Measurements from ENCODE around the gene MXRA7. TPM values are rescaled to one million over a fixed set of nuclear protein-coding genes. Genes with fewer than 3 reads are reported as not detected.
A peak's percentile ranks its signal among the peaks of the same experiment; 100 is the strongest.

The MXRA7 gene
- polyA plus RNA-seq, 1 of the 3 experiments (the other 2 are of a cell fraction), result 154 TPM

DNA sequence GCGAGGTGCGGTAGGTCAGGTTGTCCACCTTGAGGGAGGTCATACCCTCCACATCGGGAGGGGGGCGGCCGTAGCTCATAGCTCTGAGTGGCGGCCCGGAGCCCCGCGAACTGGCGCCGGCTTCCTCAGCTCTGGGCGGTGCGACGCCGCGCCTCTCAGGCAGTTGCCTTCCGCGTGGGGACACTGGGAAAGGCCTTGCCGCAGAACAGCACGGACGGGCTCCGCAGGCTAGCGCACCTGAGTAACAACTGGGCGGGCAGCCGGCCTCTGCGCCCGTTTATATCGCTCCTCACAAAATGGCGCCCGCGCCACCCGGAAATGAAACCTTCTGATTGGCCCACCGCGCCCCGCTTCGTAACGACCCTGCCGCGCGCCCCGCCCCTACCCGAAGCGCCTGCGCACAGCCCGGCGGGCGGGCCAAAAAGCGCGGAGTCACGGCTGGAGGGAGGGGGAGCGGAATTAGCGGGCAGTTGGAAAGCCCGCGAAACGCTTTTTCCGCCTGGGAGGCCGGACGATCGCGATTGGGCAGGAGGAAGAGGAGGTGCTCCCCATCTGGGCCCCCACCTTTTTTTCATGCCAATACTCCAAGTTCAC lies 26.4 kb upstream of the MXRA7 start, which contains the start of gene SRSF2 (continued):
- TF ChIP-seq, protein P1, sequence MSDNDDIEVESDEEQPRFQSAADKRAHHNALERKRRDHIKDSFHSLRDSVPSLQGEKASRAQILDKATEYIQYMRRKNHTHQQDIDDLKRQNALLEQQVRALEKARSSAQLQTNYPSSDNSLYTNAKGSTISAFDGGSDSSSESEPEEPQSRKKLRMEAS (IDR thresholded peaks at IDR 0.05; ENCODE audit: low read depth), result peak; percentile 96
- TF ChIP-seq TCF12 (IDR thresholded peaks at IDR 0.05), result no peak; the same call in 1 of the 2 replicates
- TF ChIP-seq YY1 (IDR thresholded peaks at IDR 0.05; ENCODE audit: low read depth), result peak; percentile 96
- TF ChIP-seq RCOR1 (IDR thresholded peaks at IDR 0.05; ENCODE audit: low read length), result peak; percentile 34; the same call in 1 of the 2 replicates
- TF ChIP-seq TAF1 (IDR thresholded peaks at IDR 0.05; ENCODE audit: borderline replicate concordance, low read depth, low read length), result peak; percentile 99
- TF ChIP-seq, protein P2, sequence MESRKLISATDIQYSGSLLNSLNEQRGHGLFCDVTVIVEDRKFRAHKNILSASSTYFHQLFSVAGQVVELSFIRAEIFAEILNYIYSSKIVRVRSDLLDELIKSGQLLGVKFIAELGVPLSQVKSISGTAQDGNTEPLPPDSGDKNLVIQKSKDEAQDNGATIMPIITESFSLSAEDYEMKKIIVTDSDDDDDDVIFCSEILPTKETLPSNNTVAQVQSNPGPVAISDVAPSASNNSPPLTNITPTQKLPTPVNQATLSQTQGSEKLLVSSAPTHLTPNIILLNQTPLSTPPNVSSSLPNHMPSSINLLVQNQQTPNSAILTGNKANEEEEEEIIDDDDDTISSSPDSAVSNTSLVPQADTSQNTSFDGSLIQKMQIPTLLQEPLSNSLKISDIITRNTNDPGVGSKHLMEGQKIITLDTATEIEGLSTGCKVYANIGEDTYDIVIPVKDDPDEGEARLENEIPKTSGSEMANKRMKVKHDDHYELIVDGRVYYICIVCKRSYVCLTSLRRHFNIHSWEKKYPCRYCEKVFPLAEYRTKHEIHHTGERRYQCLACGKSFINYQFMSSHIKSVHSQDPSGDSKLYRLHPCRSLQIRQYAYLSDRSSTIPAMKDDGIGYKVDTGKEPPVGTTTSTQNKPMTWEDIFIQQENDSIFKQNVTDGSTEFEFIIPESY (IDR thresholded peaks at IDR 0.05; ENCODE audit: borderline replicate concordance, low read depth), result peak; percentile 38
- TF ChIP-seq SIN3A (IDR thresholded peaks at IDR 0.05; ENCODE audit: borderline replicate concordance, low read depth, low read length), result peak; percentile 99; the same call in 1 of the 2 replicates
- TF ChIP-seq, protein P3, sequence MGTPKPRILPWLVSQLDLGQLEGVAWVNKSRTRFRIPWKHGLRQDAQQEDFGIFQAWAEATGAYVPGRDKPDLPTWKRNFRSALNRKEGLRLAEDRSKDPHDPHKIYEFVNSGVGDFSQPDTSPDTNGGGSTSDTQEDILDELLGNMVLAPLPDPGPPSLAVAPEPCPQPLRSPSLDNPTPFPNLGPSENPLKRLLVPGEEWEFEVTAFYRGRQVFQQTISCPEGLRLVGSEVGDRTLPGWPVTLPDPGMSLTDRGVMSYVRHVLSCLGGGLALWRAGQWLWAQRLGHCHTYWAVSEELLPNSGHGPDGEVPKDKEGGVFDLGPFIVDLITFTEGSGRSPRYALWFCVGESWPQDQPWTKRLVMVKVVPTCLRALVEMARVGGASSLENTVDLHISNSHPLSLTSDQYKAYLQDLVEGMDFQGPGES (IDR thresholded peaks at IDR 0.05; ENCODE audit: low read depth, low read length), result peak; percentile 16
- TF ChIP-seq GATA2 (CRISPR knock-in tag; IDR thresholded peaks at IDR 0.05), result no peak
- TF ChIP-seq, protein P4, sequence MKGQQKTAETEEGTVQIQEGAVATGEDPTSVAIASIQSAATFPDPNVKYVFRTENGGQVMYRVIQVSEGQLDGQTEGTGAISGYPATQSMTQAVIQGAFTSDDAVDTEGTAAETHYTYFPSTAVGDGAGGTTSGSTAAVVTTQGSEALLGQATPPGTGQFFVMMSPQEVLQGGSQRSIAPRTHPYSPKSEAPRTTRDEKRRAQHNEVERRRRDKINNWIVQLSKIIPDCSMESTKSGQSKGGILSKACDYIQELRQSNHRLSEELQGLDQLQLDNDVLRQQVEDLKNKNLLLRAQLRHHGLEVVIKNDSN (IDR thresholded peaks at IDR 0.05; ENCODE audit: borderline replicate concordance, low read depth), result no peak
- peak; percentile 85 for TF ChIP-seq GABPA (IDR thresholded peaks at IDR 0.05; ENCODE audit: low read depth)
- TF ChIP-seq FOXM1 (IDR thresholded peaks at IDR 0.05; ENCODE audit: low read depth), result peak; percentile 48; the same call in 1 of the 2 replicates
- TF ChIP-seq TEAD4 (IDR thresholded peaks at IDR 0.05; ENCODE audit: borderline replicate concordance, insufficient read depth), result peak; percentile 84

DNA sequence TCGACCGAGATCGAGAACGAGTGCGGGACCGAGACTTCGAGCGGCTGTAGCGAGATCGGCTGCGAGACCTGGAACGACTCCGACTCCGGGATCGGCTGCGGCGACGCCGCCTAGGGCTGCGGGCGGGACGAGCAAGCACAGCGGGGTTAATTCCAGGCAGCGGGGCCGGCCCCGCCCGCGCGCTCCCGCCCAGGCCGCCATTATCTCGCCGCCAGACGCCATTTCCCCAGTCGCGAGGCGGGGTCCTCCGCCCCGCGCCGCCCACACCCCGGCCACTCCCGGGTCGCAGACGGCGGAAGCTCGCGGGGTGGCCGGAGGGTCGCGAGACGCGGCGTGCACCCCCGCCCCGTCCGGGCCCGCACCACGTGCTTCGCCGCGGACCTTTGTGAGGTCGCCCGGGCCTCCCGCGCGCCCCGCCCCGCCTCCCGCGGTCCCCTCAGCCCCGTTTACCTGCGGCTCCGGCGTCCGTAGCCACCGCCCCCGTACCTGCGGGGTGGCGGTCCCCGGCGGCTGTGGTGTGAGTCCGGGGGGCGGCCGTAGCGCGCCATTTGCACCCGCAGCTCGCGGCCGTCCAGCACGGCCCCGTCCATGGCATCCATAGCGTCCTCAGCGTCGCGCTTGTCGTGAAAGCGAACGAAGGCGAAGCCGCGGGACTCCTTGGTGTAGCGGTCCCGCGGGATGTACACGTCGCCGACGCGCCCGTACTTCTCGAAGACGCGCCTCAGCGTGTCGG lies 25.8 kb upstream of the MXRA7 start:
- under 1% methylated on average over 58 of the region's 117 CpGs for WGBS (ENCODE audit: low lambda C conversion rate)
- no peaks in the 10 kb centered on the region for H3K9me3 ChIP-seq
- peaks cover 37% of the 10 kb centered on the region for H3F3A ChIP-seq (replicated peaks; ENCODE audit: insufficient read depth)
- peak overlapping the region; percentile 98 to 99 for H3K27ac ChIP-seq (ENCODE audit: low read depth in 2 of 2, low read length in 1 of 2)
- no peaks in the 10 kb centered on the region for H3K27me3 ChIP-seq (ENCODE audit: insufficient read depth)
- peak; percentile 86 for DNase-seq
- H3K4me1 ChIP-seq (ENCODE audit: control insufficient read depth in 1 of 2, insufficient read depth in 2 of 2, low read depth in 1 of 2, low read length in 1 of 2), result peaks cover 34 to 44% of the 10 kb centered on the region in 2 experiments
- H3K4me3 ChIP-seq (ENCODE audit: low read depth in 2 of 2, low read length in 1 of 2), result peak overlapping the region; percentile 91 to 100
- ChIA-PET POLR2A (interaction anchor here (0.6 to 4.6 kb wide), 13 partner anchors 9 to 402 kb away, joined by 3 to 47 read pairs (median 4); partner anchors contain the start of genes JMJD6 and METTL23), CTCF (interaction anchor here (0.8 to 5.8 kb wide), 6 partner anchors 10 to 330 kb away, joined by 3 to 34 read pairs (median 8); partner anchors contain the start of genes JMJD6, METTL23 and MGAT5B)
- H3K9ac ChIP-seq, result peak overlapping the region; percentile 95
- peaks cover 46 to 55% of the 10 kb centered on the region in 2 experiments for H3K36me3 ChIP-seq (replicated peaks in 1 of 2; ENCODE audit: control insufficient read depth in 1 of 2, insufficient read depth in 2 of 2, low read length in 1 of 2)
- peak overlapping the region; percentile 86 for H3K4me2 ChIP-seq
- no peak overlapping the region for H2AFZ ChIP-seq (ENCODE audit: low read depth)
- H4K20me1 ChIP-seq (ENCODE audit: insufficient read depth), result peaks cover 48% of the 10 kb centered on the region
- H3K9me2 ChIP-seq, result no peaks in the 10 kb centered on the region
- H3K79me2 ChIP-seq (ENCODE audit: insufficient read depth), result peaks cover 90% of the 10 kb centered on the region
- peak; percentile 16; the same call in 1 of the 2 replicates for TF ChIP-seq POLR2AphosphoS5 (IDR thresholded peaks at IDR 0.05; ENCODE audit: low read depth, low read length)
- TF ChIP-seq MXI1 (IDR thresholded peaks at IDR 0.05; ENCODE audit: low read depth, low read length), result no peak
- TF ChIP-seq, protein P5, sequence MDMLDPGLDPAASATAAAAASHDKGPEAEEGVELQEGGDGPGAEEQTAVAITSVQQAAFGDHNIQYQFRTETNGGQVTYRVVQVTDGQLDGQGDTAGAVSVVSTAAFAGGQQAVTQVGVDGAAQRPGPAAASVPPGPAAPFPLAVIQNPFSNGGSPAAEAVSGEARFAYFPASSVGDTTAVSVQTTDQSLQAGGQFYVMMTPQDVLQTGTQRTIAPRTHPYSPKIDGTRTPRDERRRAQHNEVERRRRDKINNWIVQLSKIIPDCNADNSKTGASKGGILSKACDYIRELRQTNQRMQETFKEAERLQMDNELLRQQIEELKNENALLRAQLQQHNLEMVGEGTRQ (IDR thresholded peaks at IDR 0.05; ENCODE audit: borderline replicate concordance, low read depth, low read length), result no peak
- TF ChIP-seq YY1 (IDR thresholded peaks at IDR 0.05; ENCODE audit: low read depth), result peak; percentile 95
- TF ChIP-seq FOXJ3 (CRISPR knock-in tag; IDR thresholded peaks at IDR 0.05), result 0 out of 2 replicates have a peak, but pooled peaks have one; percentile 44
- no peak for TF ChIP-seq RAD21 (IDR thresholded peaks at IDR 0.05; ENCODE audit: low read length)
- TF ChIP-seq, protein P6, sequence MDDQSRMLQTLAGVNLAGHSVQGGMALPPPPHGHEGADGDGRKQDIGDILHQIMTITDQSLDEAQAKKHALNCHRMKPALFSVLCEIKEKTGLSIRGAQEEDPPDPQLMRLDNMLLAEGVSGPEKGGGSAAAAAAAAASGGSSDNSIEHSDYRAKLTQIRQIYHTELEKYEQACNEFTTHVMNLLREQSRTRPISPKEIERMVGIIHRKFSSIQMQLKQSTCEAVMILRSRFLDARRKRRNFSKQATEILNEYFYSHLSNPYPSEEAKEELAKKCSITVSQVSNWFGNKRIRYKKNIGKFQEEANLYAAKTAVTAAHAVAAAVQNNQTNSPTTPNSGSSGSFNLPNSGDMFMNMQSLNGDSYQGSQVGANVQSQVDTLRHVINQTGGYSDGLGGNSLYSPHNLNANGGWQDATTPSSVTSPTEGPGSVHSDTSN (IDR thresholded peaks at IDR 0.05), result 0 out of 2 replicates have a peak, but pooled peaks have one; percentile 17
- peak; percentile 34; the same call in 1 of the 2 replicates for TF ChIP-seq GABPA (IDR thresholded peaks at IDR 0.05; ENCODE audit: low read depth)
- TF ChIP-seq TAF1 (IDR thresholded peaks at IDR 0.05; ENCODE audit: borderline replicate concordance, low read depth, low read length), result peak; percentile 81
- peak; percentile 76 for TF ChIP-seq CHD2 (IDR thresholded peaks at IDR 0.05; ENCODE audit: low read length, partially characterized antibody)
- TF ChIP-seq RFX5 (IDR thresholded peaks at IDR 0.05; ENCODE audit: low read length), result no peak
- TF ChIP-seq RCOR1 (IDR thresholded peaks at IDR 0.05; ENCODE audit: low read length), result no peak

Data from SK-N-SH (cell line).